K562 (cell line): Measurements from ENCODE around the gene WNK2. TPM values are rescaled to one million over a fixed set of nuclear protein-coding genes. Genes with fewer than 3 reads are reported as not detected.

Experiments used
- ATAC-seq: fragments of 200-7000 bp; cut with Tn5 transposase; 3 replicates; pipeline ENCODE4 v1.9.1; 2020; ENCODE audit warnings: moderate library complexity
- BruUV-seq: library from RNA; stranded (reverse); fragments of 400-500 nt; replicated peaks from 2 replicates; lab custom pipeline; 2021; lab: Mats Ljungman, UMichigan
- CTCF ChIA-PET: fragments of 300-600 bp; formaldehyde crosslinking; extraction: SDS; loops from one replicate; lab custom pipeline; 2021; ENCODE audit warnings: low intra/inter-chr PET ratio; lab: Yijun Ruan, JAX
- POLR2A ChIA-PET: fragments of 300-600, 350-650 bp; sonication (Branson Sonifier 250); formaldehyde crosslinking; extraction: SDS; loops from one replicate; lab custom pipeline; 2021; ENCODE audit warnings: antibody characterized with exemption, inconsistent platforms; lab: Yijun Ruan, JAX
- DNase-seq, 4 experiments: peaks; one replicate each; pipeline versions ENCODE4 v3.0.0 to v3.0.0-alpha.2; 2011 to 2018; ENCODE audit warnings: low spot score in 3 of 4, mixed read lengths in 3 of 4; ENCODE audit errors: extremely low read depth in 1 of 4
- FAIRE-seq: peaks from 2 replicates; lab custom pipeline; 2011; peaks lifted over from hg19 to GRCh38; lab: Jason Lieb, UNC
- H2AFZ ChIP-seq: 2 replicates; pipeline ENCODE4 v1.6.0; 2011; ENCODE audit warnings: low read depth, low read length, control low read depth, inconsistent platforms
- H3K27ac ChIP-seq: fragments of 200-600 bp; 3 replicates; pipeline ENCODE4 v1.8.0; 2011; ENCODE audit warnings: low read depth, mild to moderate bottlenecking, control low read depth, inconsistent platforms, low read length, moderate library complexity, mixed read lengths; ENCODE audit errors: extremely low read depth
- H3K27me3 ChIP-seq, 2 experiments: fragments of 300-600 bp in 1 of 2; 2 replicates in 1 of 2; 3 replicates in 1 of 2; pipeline versions ENCODE4 v1.6.0 to v1.8.0; 2011; ENCODE audit warnings: inconsistent platforms in 2 of 2, low read length in 2 of 2, mild to moderate bottlenecking in 1 of 2, mixed read lengths in 1 of 2, moderate library complexity in 1 of 2; ENCODE audit not compliant: control insufficient read depth in 2 of 2, insufficient read depth in 2 of 2
- H3K36me3 ChIP-seq: fragments of 300-600 bp; 3 replicates; pipeline ENCODE4 v1.8.0; 2011; ENCODE audit warnings: mild to moderate bottlenecking, low read length, inconsistent platforms; ENCODE audit not compliant: control insufficient read depth, insufficient read depth
- H3K4me1 ChIP-seq, 2 experiments: fragments of 200-600 bp in 1 of 2; replicated peaks in 1 of 2; 2 replicates in 1 of 2; 3 replicates in 1 of 2; pipeline versions ENCODE4 v1.5.1 to v1.8.0; 2011; ENCODE audit warnings: inconsistent platforms in 2 of 2, low read length in 2 of 2, mild to moderate bottlenecking in 1 of 2, mixed read lengths in 1 of 2, moderate library complexity in 1 of 2; ENCODE audit not compliant: control insufficient read depth in 2 of 2, insufficient read depth in 2 of 2
- H3K4me2 ChIP-seq: 2 replicates; pipeline ENCODE4 v1.6.1; 2011; ENCODE audit warnings: low read length, control low read depth, inconsistent platforms, mixed read lengths; ENCODE audit not compliant: insufficient read depth
- H3K4me3 ChIP-seq: fragments of 200-600 bp; sonication (generic), shearing (Covaris generic); 2 replicates; pipeline ENCODE4 v1.5.1; 2016; ENCODE audit warnings: control low read depth, inconsistent platforms
- H3K79me2 ChIP-seq: fragments of 200-600 bp; 3 replicates; pipeline ENCODE4 v1.8.0; 2011; ENCODE audit warnings: low read length, inconsistent platforms; ENCODE audit not compliant: control insufficient read depth, insufficient read depth
- H3K9ac ChIP-seq, 2 experiments: 2 replicates each; pipeline versions ENCODE4 v1.6.0 to v1.6.1; 2011; ENCODE audit warnings: low read depth in 2 of 2, low read length in 2 of 2, control low read depth in 1 of 2, inconsistent platforms in 1 of 2, mild to moderate bottlenecking in 1 of 2, mixed read lengths in 1 of 2; ENCODE audit not compliant: insufficient read depth in 1 of 2
- H3K9me1 ChIP-seq: one replicate; pipeline ENCODE4 v1.6.0; 2011; ENCODE audit warnings: inconsistent platforms, mild to moderate bottlenecking, low read length, moderate library complexity; ENCODE audit not compliant: control insufficient read depth, insufficient read depth
- H3K9me3 ChIP-seq: replicated peaks from 2 replicates; pipeline ENCODE4 v1.5.1; 2011; ENCODE audit warnings: low read depth, low read length, inconsistent platforms; ENCODE audit not compliant: control insufficient read depth, insufficient read depth
- H4K20me1 ChIP-seq: replicated peaks from 2 replicates; pipeline ENCODE4 v1.6.1; 2011; ENCODE audit warnings: low read length, inconsistent platforms, mixed read lengths; ENCODE audit not compliant: control insufficient read depth, insufficient read depth
- HMG20B ChIP-seq: fragments of 250-450 bp; sonication (Bioruptor Pico); IDR thresholded peaks from 2 replicates; pipeline ENCODE4 v1.5.0; 2021; ENCODE audit warnings: mild to moderate bottlenecking
- STAT5A ChIP-seq: IDR thresholded peaks from 2 replicates; pipeline ENCODE4 v1.6.1; 2012; ENCODE audit warnings: low read length, inconsistent platforms, borderline replicate concordance
- ZFP36 ChIP-seq: fragments of 150-350 bp; IDR thresholded peaks from 2 replicates; pipeline ENCODE4 v1.6.1; 2018; ENCODE audit warnings: low read length, low read depth; ENCODE audit not compliant: partially characterized antibody
- ZNF518B ChIP-seq: fragments of 250-450 bp; sonication (Bioruptor Pico); IDR thresholded peaks from 2 replicates; pipeline ENCODE4 v1.5.0; 2021; ENCODE audit warnings: mild to moderate bottlenecking, moderate library complexity
- WGBS: fragments of 100-300 bp; shearing (Covaris generic); methylation state at CpG from one replicate; pipeline ENCODE4 v1.1.6; 2016; ENCODE audit warnings: low coverage, mixed read lengths; ENCODE audit not compliant: insufficient coverage; ENCODE audit errors: missing lambda C conversion rate; 5-methylcytosine and 5-hydroxymethylcytosine counted together
- in situ Hi-C: fragments of 300-500 bp; cut with MboI; formaldehyde crosslinking; loops from 4 replicates; pipeline ENCODE4 v1.15.0; 2018; ENCODE audit warnings: inconsistent platforms, mixed read lengths
- intact Hi-C: fragments of 100-400 bp; cut with micrococcal nuclease; formaldehyde crosslinking; loops from 2 replicates; pipeline ENCODE4 v1.14.2; 2022
- polyA plus RNA-seq, 8 experiments: library from polyadenylated mRNA; depleted of rRNA in 4 of 8; stranded (reverse) in 5 of 8; unstranded in 3 of 8; fragments of >200 nt; fragmentation: Nextera tagmentation in 2 of 8; fragmentation: Illumina TruSeq in 1 of 8; extraction: Ambion mirVana in 2 of 8; extraction: Trizol in 1 of 8; gene quantifications; 2 replicates each; pipeline versions ENCODE4 v1.2.1 to v1.2.3, GENCODE V29; 2011 to 2014; ENCODE audit warnings: inconsistent platforms in 1 of 8, missing spikeins in 1 of 8
- total RNA-seq, 7 experiments: library from RNA; depleted of rRNA in 6 of 7; stranded (reverse); fragments of >200 nt in 6 of 7; fragmentation: Illumina TruSeq in 2 of 7; extraction: Trizol in 2 of 7; gene quantifications; 2 replicates each; pipeline versions ENCODE4 v1.2.1 to v1.2.3, GENCODE V29; 2011 to 2021; ENCODE audit warnings: low replicate concordance in 1 of 7

WNK2 gene
- total and polyA plus RNA-seq, 9 of the 15 experiments (the other 6 are each of a cell fraction or from before 2014, with no cell fraction given): 0.36 to 3.3 (median 0.64) TPM; not detected in 2

- Histone ChIP-seq H3K4me1 (peaks cover 0 to 22% of the 10 kb centered on the region in 2 experiments; a peak in 2 of 5 replicates), H3K36me3 (no peaks in the 10 kb centered on the region), H3K9me1 (no peaks in the 10 kb centered on the region), H3K9me3 (no peaks in the 10 kb centered on the region), H3K4me3 (no peak overlapping the region), H4K20me1 (peaks cover 18% of the 10 kb centered on the region), H3K27me3 (peaks cover 39 to 68% of the 10 kb centered on the region in 2 experiments; a peak in 4 of 5 replicates), H3K79me2 (no peaks in the 10 kb centered on the region), H3K9ac (no peak overlapping the region), H2AFZ (no peak overlapping the region), H3K4me2 (peak overlapping the region; percentile 62; the same call in 1 of the 2 replicates), H3K27ac (no peak overlapping the region)
- ChIA-PET CTCF (no interaction called here), POLR2A (interaction anchor here (0.6 kb wide), 1 partner anchor 17 kb away, joined by 3 read pairs; no protein-coding TSS in a partner anchor)
- no peak for DNase-seq
- WGBS: 7% methylated on average over 5 of the region's 5 CpGs
- ATAC-seq: no peak
- no peak for TF ChIP-seq STAT5A
- TF ChIP-seq HMG20B (CRISPR knock-in tag): no peak
- TF ChIP-seq ZFP36: peak; percentile 60
- no peak for TF ChIP-seq ZNF518B (CRISPR knock-in tag)
- no peak for FAIRE-seq
- no TSS peak for BruUV-seq
- intact Hi-C loops (no loop called here), in situ Hi-C loops (no loop called here)
These were observed 742 bp upstream of the WNK2 start for GRCh38 chr9:93183131-93183662.
